Fibroblast of pulmonary artery (primary cell): ENCODE measurements around the gene ACOXL.

Experiments
- DNase-seq: peaks from one replicate; pipeline ENCODE4 v3.0.0-alpha.2; 2010; ENCODE audit warnings: low read depth
- H3K4me3 ChIP-seq: replicated peaks from 2 replicates; pipeline ENCODE4 v1.5.1; 2011; ENCODE audit warnings: low read depth, mild to moderate bottlenecking, control low read depth, low read length, moderate library complexity
- TF ChIP-seq, protein P1 (sequence below): IDR thresholded peaks from 2 replicates; pipeline ENCODE4 v1.5.1; 2011; ENCODE audit warnings: mild to moderate bottlenecking, control low read depth, low read length, inconsistent platforms; ENCODE audit errors: missing control alignments

The ACOXL gene

DNA sequence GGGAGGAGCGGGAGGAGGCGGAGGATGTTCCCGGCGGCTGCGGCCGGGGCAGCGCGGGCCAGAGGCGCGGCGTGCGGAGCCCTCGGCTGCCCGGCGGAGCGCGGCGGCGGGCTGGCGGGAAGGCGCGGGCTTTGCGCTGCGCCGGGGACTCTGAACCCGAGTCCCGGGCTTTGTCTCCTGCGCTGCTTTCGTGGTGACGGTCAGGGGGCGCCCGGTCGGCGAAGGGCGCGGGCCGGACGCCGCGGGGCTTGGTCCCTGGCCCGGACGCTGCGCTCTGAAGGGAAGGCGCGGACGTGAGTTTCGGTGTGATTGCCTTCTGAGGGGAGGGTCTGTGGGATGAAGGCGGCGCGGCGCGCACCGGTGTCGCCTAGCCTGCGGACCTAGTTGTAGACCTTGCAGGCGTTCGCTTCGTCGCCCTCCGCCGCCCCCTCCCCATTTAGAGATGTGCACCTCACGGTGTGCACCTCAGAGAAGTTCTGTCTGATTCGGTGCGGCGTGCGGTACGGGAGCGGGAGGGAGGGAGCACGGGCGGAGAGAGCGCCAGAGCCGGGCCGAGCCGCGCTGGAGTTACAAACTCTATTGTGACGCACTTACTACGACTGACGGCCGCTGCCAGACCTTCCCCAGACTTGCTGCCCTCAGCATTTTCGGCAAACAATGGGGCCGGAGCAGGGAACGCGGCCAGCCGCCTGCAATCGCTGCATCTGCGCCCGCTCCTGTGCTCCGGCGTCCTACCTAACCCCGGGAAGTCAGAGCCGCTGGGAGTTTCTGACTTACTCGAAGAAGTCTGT is 390.5 kb downstream of the ACOXL start:
- DNase-seq = peak; percentile 93
- H3K4me3 ChIP-seq = peak overlapping the region; percentile 82
- TF ChIP-seq, protein P1, sequence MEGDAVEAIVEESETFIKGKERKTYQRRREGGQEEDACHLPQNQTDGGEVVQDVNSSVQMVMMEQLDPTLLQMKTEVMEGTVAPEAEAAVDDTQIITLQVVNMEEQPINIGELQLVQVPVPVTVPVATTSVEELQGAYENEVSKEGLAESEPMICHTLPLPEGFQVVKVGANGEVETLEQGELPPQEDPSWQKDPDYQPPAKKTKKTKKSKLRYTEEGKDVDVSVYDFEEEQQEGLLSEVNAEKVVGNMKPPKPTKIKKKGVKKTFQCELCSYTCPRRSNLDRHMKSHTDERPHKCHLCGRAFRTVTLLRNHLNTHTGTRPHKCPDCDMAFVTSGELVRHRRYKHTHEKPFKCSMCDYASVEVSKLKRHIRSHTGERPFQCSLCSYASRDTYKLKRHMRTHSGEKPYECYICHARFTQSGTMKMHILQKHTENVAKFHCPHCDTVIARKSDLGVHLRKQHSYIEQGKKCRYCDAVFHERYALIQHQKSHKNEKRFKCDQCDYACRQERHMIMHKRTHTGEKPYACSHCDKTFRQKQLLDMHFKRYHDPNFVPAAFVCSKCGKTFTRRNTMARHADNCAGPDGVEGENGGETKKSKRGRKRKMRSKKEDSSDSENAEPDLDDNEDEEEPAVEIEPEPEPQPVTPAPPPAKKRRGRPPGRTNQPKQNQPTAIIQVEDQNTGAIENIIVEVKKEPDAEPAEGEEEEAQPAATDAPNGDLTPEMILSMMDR = no peak

DNA sequence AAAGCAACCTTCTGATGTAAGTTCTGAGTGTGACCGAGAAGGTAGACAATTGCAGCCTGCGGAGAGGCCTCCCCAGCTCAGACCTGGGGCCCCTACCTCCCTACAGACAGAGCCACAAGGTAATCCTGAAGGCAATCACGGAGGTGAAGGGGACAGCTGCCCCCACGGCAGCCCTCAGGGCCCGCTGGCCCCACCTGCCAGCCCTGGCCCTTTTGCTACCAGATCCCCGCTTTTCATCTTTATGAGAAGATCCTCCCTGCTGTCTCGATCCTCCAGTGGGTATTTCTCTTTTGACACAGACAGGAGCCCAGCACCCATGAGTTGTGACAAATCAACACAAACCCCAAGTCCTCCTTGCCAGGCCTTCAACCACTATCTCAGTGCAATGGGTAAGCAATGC is 391.4 kb downstream of the ACOXL start:
- TF ChIP-seq, protein P1 = no peak
- no peak for DNase-seq
- H3K4me3 ChIP-seq = no peak overlapping the region

DNA sequence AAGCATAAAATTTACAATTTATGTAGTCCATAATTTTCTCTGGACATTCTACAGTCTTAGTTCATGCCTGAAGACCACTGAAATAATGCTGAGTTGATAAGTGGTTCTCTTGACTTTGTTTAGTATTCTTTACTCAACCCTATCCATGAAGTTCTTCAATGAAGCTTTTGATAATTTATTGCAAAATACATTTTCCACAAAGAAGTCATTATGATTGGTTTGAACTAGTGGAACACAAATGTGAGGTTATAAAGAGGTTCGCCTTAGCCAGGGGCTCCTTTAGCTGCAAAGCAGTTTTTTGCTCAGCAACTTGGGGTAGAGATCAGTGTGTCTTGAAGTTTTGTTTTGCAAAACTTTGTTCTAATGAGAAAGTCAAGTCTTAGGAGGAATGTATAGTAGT is 394.2 kb downstream of the ACOXL start:
- DNase-seq = no peak
- H3K4me3 ChIP-seq = no peak overlapping the region
- TF ChIP-seq, protein P1 = no peak

GRCh38 chr2:111127351-111127750 is 395.0 kb downstream of the ACOXL start:
- no peak overlapping the region for H3K4me3 ChIP-seq
- no peak for DNase-seq
- TF ChIP-seq, protein P1 = no peak

DNA sequence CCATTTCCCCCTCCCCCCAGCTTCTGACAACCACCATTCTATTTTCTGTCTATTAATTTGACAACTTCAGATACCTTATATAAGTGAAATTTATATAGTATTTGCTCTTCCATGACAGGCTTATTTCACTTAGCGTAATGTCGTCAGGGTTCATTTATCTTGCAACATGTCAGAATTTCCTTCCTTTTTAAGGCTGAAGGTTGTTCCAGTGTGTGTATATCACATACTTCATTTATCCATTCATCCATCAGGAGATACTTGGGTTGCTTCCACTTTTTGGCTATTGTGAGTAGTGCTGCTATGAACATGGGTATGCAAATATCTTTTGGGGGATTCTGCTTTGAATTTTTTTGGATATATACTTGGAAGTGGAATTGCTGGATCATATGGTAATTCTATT is 395.7 kb downstream of the ACOXL start:
- TF ChIP-seq, protein P1 = no peak
- H3K4me3 ChIP-seq = no peak overlapping the region
- no peak for DNase-seq

GRCh38 chr2:111133603-111134002 is 401.2 kb downstream of the ACOXL start:
- no peak for DNase-seq
- TF ChIP-seq, protein P1 = no peak

GRCh38 chr2:111134055-111134454 is 401.7 kb downstream of the ACOXL start:
- no peak for DNase-seq
- H3K4me3 ChIP-seq = no peak overlapping the region
- TF ChIP-seq, protein P1 = peak; percentile 19

More at GRCh38 chr2:111133603-111134002, 401.2 kb downstream of the ACOXL start:
- no peak overlapping the region for H3K4me3 ChIP-seq
